Testis (tissue), 3 donors: Measurements from ENCODE around the gene PCBP3. TPM values are rescaled to one million over a fixed set of nuclear protein-coding genes. Genes with fewer than 3 reads are reported as not detected.

Experiments
- DNase-seq: peaks from one replicate; pipeline ENCODE4 v3.0.0-alpha.2; 2019
- H3K27ac ChIP-seq, 2 donors: fragments of 200-600 bp; sonication (generic); one replicate each; pipeline ENCODE4 v1.5.1; 2019
- H3K27me3 ChIP-seq: fragments of 200-600 bp; sonication (generic); one replicate; pipeline ENCODE4 v1.5.1; 2019
- H3K36me3 ChIP-seq: fragments of 200-600 bp; sonication (generic); one replicate; pipeline ENCODE4 v1.5.1; 2017; ENCODE audit warnings: low read depth; ENCODE audit errors: missing control alignments
- H3K4me1 ChIP-seq: fragments of 200-600 bp; sonication (generic); one replicate; pipeline ENCODE4 v1.5.1; 2019
- H3K4me3 ChIP-seq, 2 donors: fragments of 200-600 bp; sonication (generic); one replicate each; pipeline ENCODE4 v1.5.1; 2017 to 2019
- H3K9me3 ChIP-seq: fragments of 200-600 bp; sonication (generic); one replicate; pipeline ENCODE4 v1.5.1; 2017
- CTCF ChIP-seq, 3 experiments: fragments of 450-650 bp in 2 of 3; fragments of 200-600 bp in 1 of 3; sonication (generic) in 1 of 3; IDR thresholded peaks; one replicate each; pipeline ENCODE4 v1.5.1; 2016 to 2019; ENCODE audit warnings: antibody characterized with exemption in 3 of 3, mild to moderate bottlenecking in 2 of 3, moderate library complexity in 1 of 3
- POLR2A ChIP-seq: fragments of 450-650 bp; IDR thresholded peaks from one replicate; pipeline ENCODE4 v1.6.1; 2017; ENCODE audit warnings: antibody characterized with exemption, mild to moderate bottlenecking, moderate library complexity
- WGBS, 2 donors: methylation state at CpG; one replicate each; pipeline ENCODE4 v1.1.5; 2018; 5-methylcytosine and 5-hydroxymethylcytosine counted together
- intact Hi-C: fragments of 100-400 bp; cut with DNase I; formaldehyde crosslinking; loops from one replicate; pipeline ENCODE4 v1.15.1; 2023; ENCODE audit warnings: low total_unique reads
- polyA plus RNA-seq: library from polyadenylated mRNA; stranded (reverse); fragments of 350-450 nt; fragmentation: Illumina TruSeq; extraction: RNeasy Lipid Tissue Mini Kit (QIAGEN cat#74804); gene quantifications from one replicate; pipeline ENCODE4 v1.2.3, GENCODE V29; 2014; ENCODE audit warnings: low read depth, low replicate concordance; ENCODE audit not compliant: insufficient read depth
- total RNA-seq, 2 donors: library from RNA; depleted of rRNA; stranded (reverse); fragments of >200 nt; gene quantifications; one replicate each; pipeline ENCODE4 v1.2.3, GENCODE V29; 2016

PCBP3 gene
- total and polyA plus RNA-seq, 3 donors from 2014 or later = 35.7 to 58.3 (median 38.0) TPM

- no peak for DNase-seq
- Histone ChIP-seq H3K4me1 (no peaks in the 10 kb centered on the region), H3K27ac (no peak overlapping the region), H3K4me3 (no peak overlapping the region), H3K9me3 (no peaks in the 10 kb centered on the region), H3K36me3 (no peaks in the 10 kb centered on the region), H3K27me3 (no peaks in the 10 kb centered on the region)
- TF ChIP-seq POLR2A (no peak), CTCF (IDR thresholded peaks at IDR 0.05) (no peak)
- intact Hi-C loops = no loop called here
- 95 to 96% methylated on average over 5 to 11 of the region's 11 CpGs for WGBS, 2 donors
Observed at GRCh38 chr21:45872471-45872870, 228.9 kb downstream of the PCBP3 start.

GRCh38 chr21:45872902-45873301 is 229.4 kb downstream of the PCBP3 start:
- no peaks in the 10 kb centered on the region for H3K27me3 ChIP-seq
- no peaks in the 10 kb centered on the region for H3K36me3 ChIP-seq
- H3K4me3 ChIP-seq = no peak overlapping the region
- no peak for DNase-seq
- no peaks in the 10 kb centered on the region for H3K4me1 ChIP-seq
- H3K27ac ChIP-seq = no peak overlapping the region
- TF ChIP-seq POLR2A (no peak), CTCF (IDR thresholded peaks at IDR 0.05) (no peak)
- intact Hi-C loops = no loop called here
- WGBS, 2 donors = 84 to 87% methylated on average over 11 of the region's 11 CpGs
- no peaks in the 10 kb centered on the region for H3K9me3 ChIP-seq

GRCh38 chr21:45873418-45873817 is 229.9 kb downstream of the PCBP3 start:
- Histone ChIP-seq H3K4me3 (no peak overlapping the region), H3K4me1 (no peaks in the 10 kb centered on the region), H3K9me3 (no peaks in the 10 kb centered on the region), H3K27ac (no peak overlapping the region), H3K36me3 (no peaks in the 10 kb centered on the region), H3K27me3 (no peaks in the 10 kb centered on the region)
- no peak for DNase-seq
- WGBS, 2 donors = 85 to 91% methylated on average over 11 of the region's 11 CpGs
- TF ChIP-seq CTCF (IDR thresholded peaks at IDR 0.05) = no peak
- no peak for TF ChIP-seq POLR2A
- intact Hi-C loops = no loop called here

GRCh38 chr21:45873866-45874265 is 230.3 kb downstream of the PCBP3 start:
- no peaks in the 10 kb centered on the region for H3K36me3 ChIP-seq
- no peak overlapping the region for H3K27ac ChIP-seq
- no peak for TF ChIP-seq POLR2A
- 95 to 97% methylated on average over 13 to 15 of the region's 15 CpGs for WGBS, 2 donors
- H3K4me3 ChIP-seq = no peak overlapping the region
- no peak for DNase-seq
- no peaks in the 10 kb centered on the region for H3K27me3 ChIP-seq
- H3K4me1 ChIP-seq = no peaks in the 10 kb centered on the region
- intact Hi-C loops = no loop called here
- H3K9me3 ChIP-seq = no peaks in the 10 kb centered on the region

GRCh38 chr21:45874716-45875415 is 231.3 kb downstream of the PCBP3 start:
- no peaks in the 10 kb centered on the region for H3K4me1 ChIP-seq
- intact Hi-C loops = no loop called here
- H3K9me3 ChIP-seq = no peaks in the 10 kb centered on the region
- H3K4me3 ChIP-seq = no peak overlapping the region
- WGBS, 2 donors = 66 to 81% methylated on average over 2 to 32 of the region's 33 CpGs
- H3K27ac ChIP-seq = no peak overlapping the region
- no peaks in the 10 kb centered on the region for H3K36me3 ChIP-seq
- no peaks in the 10 kb centered on the region for H3K27me3 ChIP-seq
- DNase-seq = no peak
- no peak for TF ChIP-seq POLR2A
- no peak for TF ChIP-seq CTCF (IDR thresholded peaks at IDR 0.05)
